Peyer's patch (tissue), 4 donors: ENCODE measurements around the gene UBE2QL1. TPM values are rescaled to one million over a fixed set of nuclear protein-coding genes. Genes with fewer than 3 reads are reported as not detected.

Source experiments
- DNase-seq, 3 donors: peaks; one replicate each; pipeline ENCODE4 v3.0.0-alpha.2; 2017 to 2019
- H3K27ac ChIP-seq, 4 donors: fragments of 200-600 bp; sonication (generic); one replicate each; pipeline ENCODE4 v1.5.1; 2016 to 2019
- H3K27me3 ChIP-seq, 2 donors: fragments of 200-600 bp; sonication (generic); one replicate each; pipeline ENCODE4 v1.5.1; 2019
- H3K36me3 ChIP-seq, 3 donors: fragments of 200-600 bp; sonication (generic); one replicate each; pipeline ENCODE4 v1.5.1; 2016 to 2019
- H3K4me1 ChIP-seq, 4 donors: fragments of 200-600 bp; sonication (generic); one replicate each; pipeline ENCODE4 v1.5.1; 2016 to 2019
- H3K4me3 ChIP-seq, 4 donors: fragments of 200-600 bp; sonication (generic); 1 replicate in 3 of 4; 2 replicates in 1 of 4; pipeline ENCODE4 v1.5.1; 2016 to 2019; ENCODE audit warnings: mild to moderate bottlenecking in 1 of 4
- H3K9me3 ChIP-seq, 4 donors: fragments of 200-600 bp; sonication (generic); one replicate each; pipeline ENCODE4 v1.5.1; 2016 to 2019; ENCODE audit warnings: mild to moderate bottlenecking in 1 of 4
- CTCF ChIP-seq, 6 experiments: fragments of 450-650 bp in 4 of 6; fragments of 200-600 bp in 2 of 6; sonication (generic) in 1 of 6; IDR thresholded peaks; one replicate each; pipeline ENCODE4 v1.5.1; 2017 to 2019; ENCODE audit warnings: antibody characterized with exemption in 6 of 6, mild to moderate bottlenecking in 3 of 6, moderate library complexity in 1 of 6
- POLR2A ChIP-seq, 2 donors: fragments of 450-650 bp; IDR thresholded peaks; one replicate each; pipeline ENCODE4 v1.5.1; 2017; ENCODE audit warnings: antibody characterized with exemption in 2 of 2, mild to moderate bottlenecking in 2 of 2, moderate library complexity in 2 of 2
- total RNA-seq, 4 donors: library from RNA; depleted of rRNA; stranded (reverse); fragments of >200 nt; gene quantifications; one replicate each; pipeline ENCODE4 v1.1.0, GENCODE V29; 2016

UBE2QL1 gene
- total RNA-seq, 4 donors from 2014 or later = 1.0 to 3.3 TPM; not detected in 2

GRCh38 chr5:6487081-6487480, 38.4 kb downstream of the UBE2QL1 start:
- Histone ChIP-seq H3K27ac (no peak overlapping the region), H3K27me3 (no peaks in the 10 kb centered on the region), H3K4me1 (no peaks in the 10 kb centered on the region), H3K36me3 (no peaks in the 10 kb centered on the region), H3K4me3 (no peak overlapping the region), H3K9me3 (no peaks in the 10 kb centered on the region)
- DNase-seq = no peak
- no peak for TF ChIP-seq CTCF (IDR thresholded peaks at IDR 0.05)

GRCh38 chr5:6488021-6488420, 39.4 kb downstream of the UBE2QL1 start:
- DNase-seq = no peak
- H3K27ac ChIP-seq = no peak overlapping the region
- TF ChIP-seq POLR2A (IDR thresholded peaks at IDR 0.05) (no peak), CTCF (IDR thresholded peaks at IDR 0.05) (no peak)

GRCh38 chr5:6489643-6490185, 41.1 kb downstream of the UBE2QL1 start:
- Histone ChIP-seq H3K27me3 (no peaks in the 10 kb centered on the region), H3K27ac (no peak overlapping the region), H3K9me3 (no peaks in the 10 kb centered on the region), H3K36me3 (no peaks in the 10 kb centered on the region), H3K4me1 (no peaks in the 10 kb centered on the region), H3K4me3 (no peak overlapping the region)
- TF ChIP-seq POLR2A (IDR thresholded peaks at IDR 0.05) (no peak), CTCF (IDR thresholded peaks at IDR 0.05) (no peak)
- DNase-seq = no peak

More at GRCh38 chr5:6488021-6488420, 39.4 kb downstream of the UBE2QL1 start:
- Histone ChIP-seq H3K9me3 (no peaks in the 10 kb centered on the region), H3K27me3 (no peaks in the 10 kb centered on the region), H3K4me1 (no peaks in the 10 kb centered on the region), H3K36me3 (no peaks in the 10 kb centered on the region), H3K4me3 (no peak overlapping the region)

- DNase-seq = no peak
- no peaks in the 10 kb centered on the region for H3K4me1 ChIP-seq
- H3K9me3 ChIP-seq = no peaks in the 10 kb centered on the region
- TF ChIP-seq POLR2A (IDR thresholded peaks at IDR 0.05) (no peak), CTCF (IDR thresholded peaks at IDR 0.05) (no peak)
- no peak overlapping the region for H3K4me3 ChIP-seq
- H3K27me3 ChIP-seq = no peaks in the 10 kb centered on the region
- H3K36me3 ChIP-seq = no peaks in the 10 kb centered on the region
- H3K27ac ChIP-seq = no peak overlapping the region
Measured at GRCh38 chr5:6490246-6490645, 41.6 kb downstream of the UBE2QL1 start.

GRCh38 chr5:6490693-6491092, 42.0 kb downstream of the UBE2QL1 start:
- no peak for DNase-seq
- no peaks in the 10 kb centered on the region for H3K27me3 ChIP-seq
- H3K4me1 ChIP-seq = no peaks in the 10 kb centered on the region
- H3K36me3 ChIP-seq = no peaks in the 10 kb centered on the region
- H3K4me3 ChIP-seq = no peak overlapping the region
- no peaks in the 10 kb centered on the region for H3K9me3 ChIP-seq
- no peak overlapping the region for H3K27ac ChIP-seq
- TF ChIP-seq CTCF (IDR thresholded peaks at IDR 0.05) = no peak
- no peak for TF ChIP-seq POLR2A (IDR thresholded peaks at IDR 0.05)
